Sigmoid colon (tissue), 7 donors: ENCODE data around the gene PCNX3. TPM values are rescaled to one million over a fixed set of nuclear protein-coding genes. Genes with fewer than 3 reads are reported as not detected.

Source experiments
- DNase-seq: peaks from one replicate; pipeline ENCODE4 v3.0.0-alpha.2; 2019
- H3K27ac ChIP-seq, 4 donors: fragments of 200-600 bp; sonication (generic); one replicate each; pipeline ENCODE4 v1.5.1; 2016 to 2019; ENCODE audit warnings: mild to moderate bottlenecking in 1 of 4
- H3K27me3 ChIP-seq, 3 donors: fragments of 200-600 bp; sonication (generic); one replicate each; pipeline ENCODE4 v1.5.1; 2019; ENCODE audit warnings: mild to moderate bottlenecking in 1 of 3
- H3K36me3 ChIP-seq, 4 donors: fragments of 200-600 bp; sonication (generic); one replicate each; pipeline ENCODE4 v1.5.1; 2016 to 2019
- H3K4me1 ChIP-seq, 4 donors: fragments of 200-600 bp; sonication (generic); one replicate each; pipeline ENCODE4 v1.5.1; 2017 to 2019
- H3K4me3 ChIP-seq, 4 donors: fragments of 200-600 bp; sonication (generic); one replicate each; pipeline ENCODE4 v1.5.1; 2017 to 2019; ENCODE audit warnings: mild to moderate bottlenecking in 2 of 4, moderate library complexity in 1 of 4
- H3K9me3 ChIP-seq, 4 donors: fragments of 200-600 bp in 3 of 4; sonication (generic) in 3 of 4; one replicate each; pipeline versions ENCODE4 v1.5.1 to v1.6.1; 2013 to 2019
- CTCF ChIP-seq, 4 experiments: fragments of 450-650 bp in 3 of 4; fragments of 200-600 bp in 1 of 4; IDR thresholded peaks; one replicate each; pipeline ENCODE4 v1.5.1; 2016 to 2019; ENCODE audit warnings: antibody characterized with exemption in 4 of 4, mild to moderate bottlenecking in 3 of 4, moderate library complexity in 2 of 4
- EP300 ChIP-seq, 4 donors: sonication (generic); formaldehyde crosslinking; IDR thresholded peaks; one replicate each; pipeline ENCODE4 v1.6.1; 2017; ENCODE audit warnings: antibody characterized with exemption in 4 of 4
- POLR2A ChIP-seq, 2 donors: fragments of 450-650 bp; IDR thresholded peaks; one replicate each; pipeline ENCODE4 v1.6.1; 2016; ENCODE audit warnings: antibody characterized with exemption in 2 of 2, mild to moderate bottlenecking in 2 of 2, moderate library complexity in 2 of 2
- POLR2AphosphoS5 ChIP-seq, 4 donors: sonication (generic); formaldehyde crosslinking; IDR thresholded peaks; one replicate each; pipeline ENCODE4 v1.6.1; 2017; ENCODE audit warnings: antibody characterized with exemption in 4 of 4
- WGBS, 2 donors: extraction: QIAGEN DNeasy Blood & Tissue Kit; methylation state at CpG; one replicate each; pipeline ENCODE4 v1.1.7; 2013; 5-methylcytosine and 5-hydroxymethylcytosine counted together
- intact Hi-C: fragments of 100-400 bp; cut with DNase I; formaldehyde crosslinking; loops from one replicate; pipeline ENCODE4 v1.15.1; 2023
- polyA plus RNA-seq, 3 donors: library from polyadenylated mRNA; stranded (reverse); fragments of 200-250 nt; gene quantifications; one replicate each; pipeline ENCODE4 v1.2.3, GENCODE V29; 2013
- total RNA-seq, 4 donors: library from RNA; depleted of rRNA; stranded (reverse); fragments of >200 nt; gene quantifications; one replicate each; pipeline ENCODE4 v1.1.0, GENCODE V29; 2016
- donor health status: healthy with polysubstance abuse.
- donor health status: Bipolar disorder and iron deficiency.
- donor health status: healthy.

Gene PCNX3
- total and polyA plus RNA-seq, 7 donors, result 6.0 to 35.0 (median 11.0) TPM

GRCh38 chr11:65576867-65577755 lies 38.5 kb upstream of the PCNX3 start:
- TF ChIP-seq CTCF (IDR thresholded peaks at IDR 0.05), result no peak
- peak; percentile 26 to 46 for TF ChIP-seq POLR2A (IDR thresholded peaks at IDR 0.05)
- TF ChIP-seq EP300 (IDR thresholded peaks at IDR 0.05), result peak in 1 of 4 donors; percentile 52
- TF ChIP-seq POLR2AphosphoS5 (IDR thresholded peaks at IDR 0.05), result peak; percentile 56 to 75 (median 72)
- peaks cover 29 to 42% (median 31%) of the 10 kb centered on the region in 4 donors for H3K36me3 ChIP-seq
- intact Hi-C loops, result loop anchor here (2.0 kb wide), 1 partner anchor 16 kb away; no protein-coding TSS in a partner anchor
- WGBS, 2 donors, result 26 to 30% methylated on average over 18 of the region's 18 CpGs
- no peaks in the 10 kb centered on the region for H3K27me3 ChIP-seq
- peak overlapping the region; percentile 91 to 98 (median 98) for H3K27ac ChIP-seq
- no peaks in the 10 kb centered on the region for H3K9me3 ChIP-seq
- H3K4me1 ChIP-seq, result peaks cover 0 to 70% (median 56%) of the 10 kb centered on the region in 4 donors
- peak; percentile 92 for DNase-seq
- H3K4me3 ChIP-seq, result peak overlapping the region; percentile 68 to 99 (median 87)

- Histone ChIP-seq H3K4me3 (peak overlapping the region; percentile 68 to 99 (median 87)), H3K4me1 (peaks cover 0 to 69% (median 54%) of the 10 kb centered on the region in 4 donors), H3K27ac (peak overlapping the region; percentile 91 to 98 (median 98)), H3K36me3 (peaks cover 34 to 48% (median 36%) of the 10 kb centered on the region in 4 donors), H3K27me3 (no peaks in the 10 kb centered on the region), H3K9me3 (no peaks in the 10 kb centered on the region)
- intact Hi-C loops, result loop anchor here (2.0 kb wide), 1 partner anchor 15 kb away; no protein-coding TSS in a partner anchor
- WGBS, 2 donors, result 59 to 60% methylated on average over 8 of the region's 8 CpGs
- TF ChIP-seq EP300 (IDR thresholded peaks at IDR 0.05) (no peak), POLR2A (IDR thresholded peaks at IDR 0.05) (no peak), POLR2AphosphoS5 (IDR thresholded peaks at IDR 0.05) (no peak), CTCF (IDR thresholded peaks at IDR 0.05) (no peak)
- DNase-seq, result peak; percentile 81
Observed at GRCh38 chr11:65577756-65578109, 37.8 kb upstream of the PCNX3 start.

GRCh38 chr11:65578134-65578533 lies 37.4 kb upstream of the PCNX3 start:
- no peaks in the 10 kb centered on the region for H3K27me3 ChIP-seq
- H3K9me3 ChIP-seq, result no peaks in the 10 kb centered on the region
- intact Hi-C loops, result no loop called here
- WGBS, 2 donors, result 94 to 95% methylated on average over 7 of the region's 7 CpGs
- no peak for TF ChIP-seq POLR2AphosphoS5 (IDR thresholded peaks at IDR 0.05)
- peaks cover 0 to 66% (median 52%) of the 10 kb centered on the region in 4 donors for H3K4me1 ChIP-seq
- peaks cover 34 to 52% (median 37%) of the 10 kb centered on the region in 4 donors for H3K36me3 ChIP-seq
- peak overlapping the region; percentile 91 to 98 (median 98) for H3K27ac ChIP-seq
- H3K4me3 ChIP-seq, result peak overlapping the region; percentile 68 to 99 (median 87)
- DNase-seq, result peak; percentile 61

- Histone ChIP-seq H3K9me3 (no peaks in the 10 kb centered on the region), H3K36me3 (peaks cover 36 to 56% (median 37%) of the 10 kb centered on the region in 4 donors), H3K27me3 (no peaks in the 10 kb centered on the region), H3K4me1 (peaks cover 0 to 62% (median 47%) of the 10 kb centered on the region in 4 donors), H3K27ac (peak overlapping the region; percentile 91 to 98 (median 98)), H3K4me3 (peak overlapping the region in 1 of 4 donors; percentile 87)
- intact Hi-C loops, result no loop called here
- no peak for DNase-seq
- no peak for TF ChIP-seq CTCF (IDR thresholded peaks at IDR 0.05)
- no peak for TF ChIP-seq POLR2A (IDR thresholded peaks at IDR 0.05)
- no peak for TF ChIP-seq EP300 (IDR thresholded peaks at IDR 0.05)
- no peak for TF ChIP-seq POLR2AphosphoS5 (IDR thresholded peaks at IDR 0.05)
- 56 to 82% methylated on average over 3 of the region's 3 CpGs for WGBS, 2 donors
Observed at GRCh38 chr11:65578667-65579066, 36.9 kb upstream of the PCNX3 start.

- no peak for TF ChIP-seq POLR2A (IDR thresholded peaks at IDR 0.05)
- no peak for TF ChIP-seq EP300 (IDR thresholded peaks at IDR 0.05)
- TF ChIP-seq CTCF (IDR thresholded peaks at IDR 0.05), result no peak
- no peak for TF ChIP-seq POLR2AphosphoS5 (IDR thresholded peaks at IDR 0.05)
- no peaks in the 10 kb centered on the region for H3K9me3 ChIP-seq
- H3K36me3 ChIP-seq, result peaks cover 41 to 62% (median 42%) of the 10 kb centered on the region in 4 donors
- intact Hi-C loops, result no loop called here
- no peaks in the 10 kb centered on the region for H3K27me3 ChIP-seq
- H3K4me3 ChIP-seq, result no peak overlapping the region
- DNase-seq, result no peak
- WGBS, 2 donors, result 92% methylated on average over 4 of the region's 4 CpGs
- peaks cover 0 to 65% (median 48%) of the 10 kb centered on the region in 4 donors for H3K4me1 ChIP-seq
- H3K27ac ChIP-seq, result peak overlapping the region; percentile 91 to 98 (median 98)
Observed at GRCh38 chr11:65579291-65579690, 36.3 kb upstream of the PCNX3 start.
